ENCODE data around the gene SHC4.
"Not testable (repeated sequence)": the region's sequence is repeated elsewhere in the genome, so short reads cannot be mapped to it uniquely, and the experiment has no call there.

The SHC4 gene

GRCh38 chr15:48924528-48925393 is 39.0 kb downstream of the SHC4 start:
- Histone ChIP-seq H3K4me3 (ENCODE audit: insufficient read length, low read depth) (no peak overlapping the region), H3K4me1 (ENCODE audit: insufficient read depth, insufficient read length) (no peaks in the 10 kb centered on the region), H3K9ac (ENCODE audit: insufficient read length, low read depth) (no peak overlapping the region), H3K27me3 (ENCODE audit: insufficient read depth, insufficient read length) (no peaks in the 10 kb centered on the region), H3K36me3 (ENCODE audit: insufficient read depth, insufficient read length, low read length) (no peaks in the 10 kb centered on the region), H3K9me3 (ENCODE audit: insufficient read depth, low read length) (no peaks in the 10 kb centered on the region)
- TF ChIP-seq YY1 (IDR thresholded peaks at IDR 0.05; ENCODE audit: insufficient read depth, insufficient read length), result no peak
- TF ChIP-seq SUZ12 (IDR thresholded peaks at IDR 0.05; ENCODE audit: extremely low read depth, insufficient read depth, insufficient read length), result no peak
- TF ChIP-seq ZNF274 (IDR thresholded peaks at IDR 0.05; ENCODE audit: low read depth, low read length), result no peak
- no peak for DNase-seq (ENCODE audit: low read depth, low spot score)

GRCh38 chr15:48922046-48922445 is 41.7 kb downstream of the SHC4 start:
- TF ChIP-seq ZNF274 (IDR thresholded peaks at IDR 0.05; ENCODE audit: low read depth, low read length) (no peak), SUZ12 (IDR thresholded peaks at IDR 0.05; ENCODE audit: extremely low read depth, insufficient read depth, insufficient read length) (no peak), YY1 (IDR thresholded peaks at IDR 0.05; ENCODE audit: insufficient read depth, insufficient read length) (no peak)
- H3K9ac ChIP-seq (ENCODE audit: insufficient read length, low read depth), result no peak overlapping the region
- H3K4me1 ChIP-seq (ENCODE audit: insufficient read depth, insufficient read length), result no peaks in the 10 kb centered on the region
- H3K9me3 ChIP-seq (ENCODE audit: insufficient read depth, low read length), result no peaks in the 10 kb centered on the region
- H3K4me3 ChIP-seq (ENCODE audit: insufficient read length, low read depth), result no peak overlapping the region
- no peaks in the 10 kb centered on the region for H3K27me3 ChIP-seq (ENCODE audit: insufficient read depth, insufficient read length)
- H3K36me3 ChIP-seq (ENCODE audit: insufficient read depth, insufficient read length, low read length), result no peaks in the 10 kb centered on the region
- DNase-seq (ENCODE audit: low read depth, low spot score), result no peak

GRCh38 chr15:48916721-48917120 is 47.0 kb downstream of the SHC4 start:
- H3K27me3 ChIP-seq (ENCODE audit: insufficient read depth, insufficient read length), result no peaks in the 10 kb centered on the region
- no peak for TF ChIP-seq ZNF274 (IDR thresholded peaks at IDR 0.05; ENCODE audit: low read depth, low read length)
- TF ChIP-seq YY1 (IDR thresholded peaks at IDR 0.05; ENCODE audit: insufficient read depth, insufficient read length), result no peak
- no peak for TF ChIP-seq SUZ12 (IDR thresholded peaks at IDR 0.05; ENCODE audit: extremely low read depth, insufficient read depth, insufficient read length)
- H3K9ac ChIP-seq (ENCODE audit: insufficient read length, low read depth), result no peak overlapping the region
- no peaks in the 10 kb centered on the region for H3K9me3 ChIP-seq (ENCODE audit: insufficient read depth, low read length)
- H3K4me3 ChIP-seq (ENCODE audit: insufficient read length, low read depth), result no peak overlapping the region
- no peak for DNase-seq (ENCODE audit: low read depth, low spot score)
- H3K4me1 ChIP-seq (ENCODE audit: insufficient read depth, insufficient read length), result no peaks in the 10 kb centered on the region
- no peaks in the 10 kb centered on the region for H3K36me3 ChIP-seq (ENCODE audit: insufficient read depth, insufficient read length, low read length)

- Histone ChIP-seq H3K4me1 (ENCODE audit: insufficient read depth, insufficient read length) (no peaks in the 10 kb centered on the region), H3K4me3 (ENCODE audit: insufficient read length, low read depth) (no peak overlapping the region), H3K27me3 (ENCODE audit: insufficient read depth, insufficient read length) (no peaks in the 10 kb centered on the region), H3K36me3 (ENCODE audit: insufficient read depth, insufficient read length, low read length) (no peaks in the 10 kb centered on the region), H3K9me3 (ENCODE audit: insufficient read depth, low read length) (no peaks in the 10 kb centered on the region), H3K9ac (ENCODE audit: insufficient read length, low read depth) (no peak overlapping the region)
- TF ChIP-seq YY1 (IDR thresholded peaks at IDR 0.05; ENCODE audit: insufficient read depth, insufficient read length) (no peak), ZNF274 (IDR thresholded peaks at IDR 0.05; ENCODE audit: low read depth, low read length) (no peak), SUZ12 (IDR thresholded peaks at IDR 0.05; ENCODE audit: extremely low read depth, insufficient read depth, insufficient read length) (no peak)
- DNase-seq (ENCODE audit: low read depth, low spot score), result no peak
Observed at GRCh38 chr15:48915861-48916260, 47.9 kb downstream of the SHC4 start.

GRCh38 chr15:48914717-48915116 is 49.0 kb downstream of the SHC4 start:
- no peak for DNase-seq (ENCODE audit: low read depth, low spot score)
- Histone ChIP-seq H3K4me1 (ENCODE audit: insufficient read depth, insufficient read length) (no peaks in the 10 kb centered on the region), H3K9ac (ENCODE audit: insufficient read length, low read depth) (no peak overlapping the region), H3K27me3 (ENCODE audit: insufficient read depth, insufficient read length) (no peaks in the 10 kb centered on the region), H3K4me3 (ENCODE audit: insufficient read length, low read depth) (no peak overlapping the region), H3K36me3 (ENCODE audit: insufficient read depth, insufficient read length, low read length) (no peaks in the 10 kb centered on the region), H3K9me3 (ENCODE audit: insufficient read depth, low read length) (no peaks in the 10 kb centered on the region)
- TF ChIP-seq YY1 (IDR thresholded peaks at IDR 0.05; ENCODE audit: insufficient read depth, insufficient read length) (no peak), SUZ12 (IDR thresholded peaks at IDR 0.05; ENCODE audit: extremely low read depth, insufficient read depth, insufficient read length) (no peak), ZNF274 (IDR thresholded peaks at IDR 0.05; ENCODE audit: low read depth, low read length) (no peak)

- TF ChIP-seq ZNF274 (IDR thresholded peaks at IDR 0.05; ENCODE audit: low read depth, low read length), result no peak
- TF ChIP-seq SUZ12 (IDR thresholded peaks at IDR 0.05; ENCODE audit: extremely low read depth, insufficient read depth, insufficient read length), result no peak
- no peak for TF ChIP-seq YY1 (IDR thresholded peaks at IDR 0.05; ENCODE audit: insufficient read depth, insufficient read length)
- no peaks in the 10 kb centered on the region for H3K4me1 ChIP-seq (ENCODE audit: insufficient read depth, insufficient read length)
- no peak overlapping the region for H3K4me3 ChIP-seq (ENCODE audit: insufficient read length, low read depth)
- H3K9me3 ChIP-seq (ENCODE audit: insufficient read depth, low read length), result no peaks in the 10 kb centered on the region
- H3K9ac ChIP-seq (ENCODE audit: insufficient read length, low read depth), result no peak overlapping the region
- no peaks in the 10 kb centered on the region for H3K27me3 ChIP-seq (ENCODE audit: insufficient read depth, insufficient read length)
- no peaks in the 10 kb centered on the region for H3K36me3 ChIP-seq (ENCODE audit: insufficient read depth, insufficient read length, low read length)
- no peak for DNase-seq (ENCODE audit: low read depth, low spot score)
Observed at GRCh38 chr15:48913141-48913540, 50.6 kb downstream of the SHC4 start.

- H3K4me3 ChIP-seq (ENCODE audit: insufficient read length, low read depth); H3K9me3 ChIP-seq (ENCODE audit: insufficient read depth, low read length); H3K9ac ChIP-seq (ENCODE audit: insufficient read length, low read depth); H3K36me3 ChIP-seq (ENCODE audit: insufficient read depth, insufficient read length, low read length); DNase-seq (ENCODE audit: low read depth, low spot score); H3K4me1 ChIP-seq (ENCODE audit: insufficient read depth, insufficient read length); H3K27me3 ChIP-seq (ENCODE audit: insufficient read depth, insufficient read length): not testable (repeated sequence)
Observed at GRCh38 chr15:48910554-48910953, 53.2 kb downstream of the SHC4 start.

- H3K9me3 ChIP-seq (ENCODE audit: insufficient read depth, low read length); H3K9ac ChIP-seq (ENCODE audit: insufficient read length, low read depth); DNase-seq (ENCODE audit: low read depth, low spot score); H3K4me3 ChIP-seq (ENCODE audit: insufficient read length, low read depth); H3K27me3 ChIP-seq (ENCODE audit: insufficient read depth, insufficient read length); H3K36me3 ChIP-seq (ENCODE audit: insufficient read depth, insufficient read length, low read length); H3K4me1 ChIP-seq (ENCODE audit: insufficient read depth, insufficient read length): not testable (repeated sequence)
Observed at GRCh38 chr15:48909313-48909712, 54.4 kb downstream of the SHC4 start.
